GM18858 (cell line): Measurements from ENCODE around the gene RAMP3.
"Not testable (repeated sequence)": the region's sequence is repeated elsewhere in the genome, so short reads cannot be mapped to it uniquely, and the experiment has no call there.

Source experiments
- ATAC-seq: cut with Tn5 transposase; IDR thresholded peaks from one replicate; pipeline ENCODE4 v1.9.1; 2021; ENCODE audit not compliant: unreplicated experiment

Gene RAMP3, protein sequence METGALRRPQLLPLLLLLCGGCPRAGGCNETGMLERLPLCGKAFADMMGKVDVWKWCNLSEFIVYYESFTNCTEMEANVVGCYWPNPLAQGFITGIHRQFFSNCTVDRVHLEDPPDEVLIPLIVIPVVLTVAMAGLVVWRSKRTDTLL

DNA sequence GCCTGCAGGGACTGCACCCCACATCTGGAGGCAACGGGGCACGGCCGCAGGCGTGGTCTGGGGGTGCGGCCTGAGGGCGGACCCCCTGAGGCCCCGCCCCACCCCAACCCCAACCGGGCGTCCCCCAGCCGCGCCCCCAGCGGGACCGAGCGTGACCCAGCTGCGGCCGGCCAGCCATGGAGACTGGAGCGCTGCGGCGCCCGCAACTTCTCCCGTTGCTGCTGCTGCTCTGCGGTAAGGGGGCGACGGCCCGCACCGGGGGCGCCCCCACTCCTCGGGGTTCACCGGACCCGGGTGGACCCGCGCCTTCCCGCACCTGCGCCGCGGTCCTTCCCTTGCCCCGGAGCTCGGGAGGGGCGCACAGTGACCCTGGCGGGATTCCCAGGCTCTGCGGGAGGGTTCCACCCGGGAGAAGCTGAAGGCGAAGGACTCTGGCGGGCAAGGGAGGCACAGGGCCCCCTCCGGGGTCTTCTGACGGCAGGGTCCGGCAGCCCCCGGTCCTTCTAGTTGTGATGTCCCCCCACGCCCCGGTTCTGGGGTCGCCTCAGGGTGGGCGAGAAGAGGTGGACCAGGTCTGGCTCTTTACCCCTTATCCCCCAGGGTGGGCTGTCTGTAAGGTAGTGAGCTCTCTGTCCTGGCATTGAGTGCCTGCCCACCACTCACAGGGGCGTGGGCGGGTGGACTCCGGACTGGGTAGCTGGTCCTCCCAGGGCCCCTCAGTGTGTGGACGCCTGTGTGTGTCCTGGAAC, at the start of gene RAMP3:
RAMP3 (plus strand) TSS at position 139 of the 749 bp plus-strand sequence; CDS start at position 177, 38 bp downstream.
- no peak for ATAC-seq

DNA sequence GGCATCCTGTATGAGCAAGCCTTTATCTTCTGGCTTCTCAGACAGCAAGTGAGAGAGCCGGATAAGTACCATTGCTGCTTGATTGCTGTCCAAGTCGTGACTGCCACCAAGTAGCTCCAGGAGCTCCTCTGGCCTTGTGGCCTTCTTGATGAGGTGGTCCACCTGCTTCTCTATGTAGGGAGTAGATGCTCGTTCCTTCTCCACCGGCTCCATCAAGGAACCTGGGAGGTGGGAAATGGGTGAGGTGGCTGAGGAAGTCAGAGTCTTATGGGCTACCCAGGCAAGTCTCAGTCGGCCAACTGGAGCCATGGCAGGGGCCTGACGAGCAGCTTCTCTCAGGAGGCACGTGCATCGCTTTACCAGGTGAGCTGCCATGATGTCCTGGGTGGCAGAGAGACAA, 48.7 kb upstream of the RAMP3 start:
- no peak for ATAC-seq

DNA sequence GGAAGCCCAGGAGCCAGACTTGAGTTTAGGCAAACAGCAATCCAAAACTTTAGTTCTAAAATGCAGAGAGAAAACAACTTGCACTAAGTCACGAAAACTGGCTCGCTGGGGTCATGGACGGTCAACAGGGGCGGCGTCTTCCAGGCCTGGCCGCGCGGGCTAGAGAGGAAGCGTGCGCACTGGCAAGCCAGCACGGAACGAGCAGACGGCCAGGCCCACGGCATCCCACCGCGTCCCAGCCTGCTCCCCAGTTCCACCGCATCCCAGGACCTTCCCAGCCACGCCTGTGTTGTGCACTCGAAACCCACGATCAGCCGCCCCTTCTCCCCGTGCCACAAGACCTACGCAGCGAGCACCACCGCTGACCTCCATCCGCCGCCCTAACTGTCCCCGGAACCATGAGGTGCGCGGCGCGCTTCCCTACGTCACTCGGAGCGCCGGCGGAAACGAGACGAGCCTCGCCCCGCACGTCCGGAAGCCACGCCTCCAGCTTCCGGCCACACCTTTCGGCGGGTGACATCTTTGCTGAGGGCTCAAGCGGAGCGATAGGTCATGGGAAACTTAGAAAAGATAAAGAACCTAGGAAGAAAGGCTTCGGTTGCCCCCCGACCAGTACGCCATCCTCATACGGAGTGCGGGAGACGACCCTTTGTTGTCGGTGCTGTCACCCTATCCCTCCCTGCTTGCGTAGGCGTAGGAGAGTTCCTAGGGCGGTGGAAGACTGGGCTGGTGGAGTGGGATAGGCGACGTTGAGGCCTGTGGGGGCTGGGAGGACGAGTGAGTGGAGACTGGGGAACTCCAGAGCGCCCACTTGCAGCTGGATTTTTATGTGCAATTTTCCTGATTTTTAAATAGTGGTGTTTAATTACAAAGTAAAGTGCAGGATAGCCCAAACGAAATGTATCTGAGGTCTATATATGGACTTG, 46.0 kb upstream of the RAMP3 start, which contains the start of gene TBRG4:
TBRG4 (minus strand) TSS at position 400 of the 926 bp plus-strand sequence. CDS start 2,460 bp downstream, outside the sequence.
- peak; percentile 88 for ATAC-seq

DNA sequence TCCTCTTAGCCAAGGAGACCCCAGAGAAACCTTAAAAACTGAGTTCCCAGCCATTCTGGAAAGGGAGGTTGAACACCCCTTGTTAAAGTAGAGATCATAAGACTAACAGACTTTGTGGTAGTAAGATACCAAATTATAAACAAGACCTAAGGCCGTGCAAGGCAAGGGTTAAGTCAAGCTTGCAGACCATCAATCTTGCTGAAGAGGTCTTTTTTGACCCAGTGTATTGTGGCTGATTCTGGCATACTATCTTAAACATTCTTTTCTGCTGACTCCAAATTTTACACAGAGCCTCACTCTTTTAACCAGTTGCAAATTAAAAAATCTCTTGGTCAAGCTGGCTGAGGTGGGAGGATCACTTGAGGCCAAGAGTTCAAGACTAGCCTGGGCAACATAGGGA, 44.9 kb upstream of the RAMP3 start:
- no peak for ATAC-seq

DNA sequence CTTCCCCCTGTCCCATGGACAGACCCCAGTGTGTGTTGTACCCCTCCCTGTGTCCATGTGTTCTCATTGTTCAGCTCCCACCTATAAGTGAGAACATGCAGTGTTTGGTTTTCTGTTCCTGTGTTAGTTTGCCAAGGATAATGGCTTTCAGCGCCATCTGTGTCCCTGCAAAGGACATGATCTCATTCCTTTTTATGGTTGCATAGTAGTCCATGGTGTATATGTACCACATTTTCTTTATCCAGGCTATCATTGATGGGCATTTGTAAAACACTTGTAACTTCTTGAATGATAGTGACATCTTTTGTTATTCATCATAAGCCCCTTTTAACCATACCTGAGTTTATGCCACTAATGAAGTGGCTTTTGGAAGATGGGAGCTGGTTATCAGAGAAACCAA, 43.3 kb upstream of the RAMP3 start:
- not testable (repeated sequence) for ATAC-seq

DNA sequence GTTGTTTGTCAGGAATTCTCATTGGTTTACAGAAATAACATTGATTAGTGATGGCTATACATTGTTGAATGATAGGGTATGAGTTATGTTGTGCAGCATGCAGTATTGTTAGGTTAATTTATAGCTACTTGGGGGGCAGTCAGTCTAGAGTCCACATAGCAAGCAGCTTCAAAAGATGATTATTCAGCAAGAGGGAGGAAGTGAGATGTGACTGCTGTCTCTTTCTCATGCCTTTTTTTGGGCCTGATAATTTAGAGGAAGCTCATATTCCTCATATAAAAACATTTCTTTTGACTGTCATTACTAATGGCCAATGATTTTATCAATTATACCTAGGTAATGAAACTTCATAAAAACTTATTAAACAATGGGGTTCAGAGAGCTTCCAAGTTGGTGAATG, 42.7 kb upstream of the RAMP3 start:
- no peak for ATAC-seq

DNA sequence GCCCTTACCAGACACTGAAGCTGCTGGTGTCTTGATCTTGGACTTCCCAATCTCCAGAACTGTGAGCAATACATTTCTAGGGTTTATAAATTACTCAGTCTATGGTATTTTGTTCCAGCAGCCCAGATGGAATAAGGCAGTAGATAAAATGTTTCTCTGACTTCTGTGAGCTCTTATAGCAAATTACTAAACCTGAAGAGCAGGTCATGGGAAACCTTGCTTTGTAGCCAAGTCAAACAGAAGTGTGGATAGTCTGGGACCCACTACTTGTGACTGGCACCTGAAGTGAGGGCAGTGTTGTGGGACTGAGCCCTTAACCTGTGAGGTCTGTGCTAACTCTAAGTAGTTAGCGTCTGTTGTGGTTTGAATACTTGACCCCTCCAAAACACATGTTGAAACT, 41.5 kb upstream of the RAMP3 start:
- no peak for ATAC-seq

DNA sequence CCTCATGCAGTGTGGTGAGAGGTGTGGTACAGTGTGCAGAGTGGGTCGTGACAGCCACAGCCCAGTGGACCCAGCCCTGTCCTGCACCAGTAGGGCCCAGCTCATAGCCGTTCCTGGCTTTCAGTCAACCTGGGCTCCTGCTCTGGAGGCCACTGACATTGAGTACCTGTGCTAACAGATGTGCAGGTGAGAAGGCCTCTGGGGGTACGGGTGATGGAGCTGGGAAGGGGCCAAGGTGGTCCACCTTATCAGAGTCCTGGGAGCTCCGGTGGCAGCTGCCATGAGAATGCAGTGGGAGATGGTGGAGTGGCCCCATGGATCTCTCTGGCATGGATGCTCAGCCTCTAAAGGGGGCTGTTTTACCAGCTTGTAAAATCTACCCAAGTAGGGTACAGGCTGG, 40.0 kb upstream of the RAMP3 start:
- no peak for ATAC-seq

DNA sequence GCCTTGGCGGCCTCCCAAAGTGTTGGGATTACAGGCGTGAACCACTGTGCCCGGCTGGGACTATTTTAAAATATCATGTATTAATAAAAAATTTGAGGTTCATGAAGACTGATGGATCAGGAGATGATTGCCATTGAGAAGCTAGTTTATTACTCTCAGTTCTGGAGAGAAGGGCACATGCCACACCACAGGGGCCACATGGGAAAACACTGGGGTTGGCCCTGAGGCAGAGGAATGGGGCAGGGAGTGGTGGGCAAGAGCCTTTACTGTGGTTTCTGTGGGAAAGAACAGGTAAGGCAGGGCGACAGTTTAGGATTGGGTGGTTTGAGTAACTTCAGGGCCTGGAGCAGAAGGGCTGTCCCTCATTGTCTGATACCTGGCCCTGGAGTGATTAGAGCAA, 39.3 kb upstream of the RAMP3 start:
- no peak for ATAC-seq

DNA sequence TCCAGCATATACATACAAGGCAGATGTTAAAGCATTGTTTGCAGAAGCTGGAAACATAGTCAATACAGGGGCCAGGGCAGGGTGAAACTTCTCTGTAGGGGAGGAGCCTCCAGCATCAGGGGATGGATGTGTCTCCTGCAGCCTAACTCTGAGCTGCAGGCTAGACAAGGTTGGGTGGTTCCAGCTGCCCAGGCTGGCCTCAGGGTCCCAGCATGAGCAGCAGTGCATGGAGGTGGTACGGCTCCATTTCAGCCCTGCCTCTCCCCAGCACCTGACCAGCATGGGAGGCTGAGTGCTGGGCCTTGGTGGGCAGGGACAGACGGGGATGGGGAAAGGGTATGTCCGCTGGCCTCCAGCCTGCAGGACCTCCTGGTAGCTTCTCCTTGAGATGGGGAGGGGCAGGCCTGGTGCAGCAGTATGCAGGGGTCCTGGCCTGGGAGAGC, 38.7 kb upstream of the RAMP3 start:
- no peak for ATAC-seq

DNA sequence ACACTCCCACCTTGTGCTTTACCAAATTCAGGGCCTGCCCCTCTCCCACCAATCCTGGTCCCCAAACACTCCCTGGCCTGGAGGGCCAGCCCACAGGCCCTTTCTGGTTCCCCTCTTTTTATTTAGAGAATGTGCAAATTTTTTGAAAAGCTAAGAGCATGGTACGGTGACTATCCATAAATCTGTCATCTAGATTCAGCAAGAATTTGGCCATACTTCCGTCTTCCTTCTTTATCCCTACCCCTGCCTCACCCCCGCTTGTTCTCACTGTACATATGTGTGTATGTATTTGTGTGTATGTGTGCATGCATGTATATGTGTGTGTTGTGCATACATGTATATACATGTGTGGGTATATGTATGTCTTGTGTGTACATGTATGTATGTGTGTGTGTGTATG, 38.0 kb upstream of the RAMP3 start:
- ATAC-seq = no peak

DNA sequence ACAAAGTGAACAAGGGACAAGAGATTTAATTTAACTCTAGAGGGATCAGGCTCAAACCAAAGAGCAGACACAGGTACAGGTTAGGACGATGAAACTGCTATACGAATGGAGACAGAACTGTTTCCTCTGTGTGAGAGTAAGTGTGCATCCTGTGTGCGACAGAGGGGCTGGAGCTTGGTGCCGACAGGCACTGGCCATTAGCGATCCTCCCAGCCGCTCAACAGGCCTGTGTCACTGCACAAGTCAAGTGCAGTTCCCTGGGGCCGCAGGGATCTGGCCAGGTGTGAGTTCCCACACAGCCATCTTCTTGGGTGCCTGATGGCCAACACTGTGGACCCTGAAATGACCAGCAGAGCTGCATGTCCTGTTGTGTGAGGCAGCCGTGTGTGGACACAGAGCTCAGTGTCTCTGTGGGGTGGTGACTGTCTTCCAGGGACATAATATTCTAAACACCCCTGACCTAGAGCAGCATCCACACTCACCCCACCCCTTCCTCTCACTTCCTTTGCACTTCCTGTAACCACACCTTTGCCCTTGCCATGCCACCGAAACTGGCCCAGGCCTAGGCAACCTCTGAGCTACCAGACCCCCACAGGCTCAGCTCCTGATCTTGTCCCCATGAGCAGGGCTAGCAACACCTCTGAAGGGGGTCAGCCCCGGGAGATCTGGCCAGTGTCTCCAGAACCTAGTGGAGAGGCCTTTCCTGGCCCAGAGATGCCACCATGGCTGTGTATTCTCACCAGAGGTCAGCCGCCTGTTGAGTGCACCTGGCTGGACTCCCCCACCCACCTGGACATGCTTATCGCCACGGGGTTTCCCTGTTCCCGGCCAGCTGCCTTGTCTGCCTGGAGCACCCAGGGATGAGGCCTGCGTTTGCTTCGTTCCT, 34.4 kb upstream of the RAMP3 start:
- no peak for ATAC-seq

DNA sequence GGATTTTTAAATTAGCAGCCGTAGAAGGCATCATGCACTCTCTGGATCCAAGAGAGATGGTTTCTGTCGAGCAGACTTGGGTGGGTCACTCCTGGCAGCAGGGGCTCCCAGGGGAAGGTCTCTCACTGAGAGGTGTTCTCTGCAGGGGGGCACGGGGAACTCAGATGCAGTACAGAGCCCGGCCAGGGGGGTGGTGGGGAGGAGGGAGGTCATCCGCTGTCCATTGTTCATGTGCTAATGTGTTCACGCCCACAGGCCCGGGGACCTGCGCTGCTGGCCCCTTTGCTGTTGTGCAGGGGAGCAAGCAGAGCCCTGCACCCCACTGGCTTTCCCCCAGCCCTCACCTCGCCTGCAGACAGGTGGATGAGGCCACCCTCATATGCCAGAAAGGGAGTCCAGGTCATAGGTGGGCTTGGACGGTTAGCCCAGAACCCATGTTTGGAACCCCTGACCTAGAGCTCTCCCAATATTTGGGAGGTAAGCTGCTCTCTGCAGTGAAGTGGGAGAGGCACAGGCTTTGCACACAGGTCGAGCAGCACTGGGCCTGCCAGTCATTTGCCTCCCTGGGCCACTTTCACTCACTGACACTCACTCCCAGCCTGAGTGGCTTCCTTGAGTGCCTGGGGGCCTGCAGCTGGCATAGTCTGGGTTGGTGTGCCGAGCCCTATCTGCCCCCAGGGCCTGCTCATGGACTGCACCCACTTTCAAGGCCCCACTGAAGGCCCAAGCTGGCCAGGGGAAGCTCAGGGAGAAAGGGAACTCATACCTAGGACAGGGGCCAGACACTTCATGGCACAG, 33.5 kb upstream of the RAMP3 start:
- ATAC-seq = no peak

DNA sequence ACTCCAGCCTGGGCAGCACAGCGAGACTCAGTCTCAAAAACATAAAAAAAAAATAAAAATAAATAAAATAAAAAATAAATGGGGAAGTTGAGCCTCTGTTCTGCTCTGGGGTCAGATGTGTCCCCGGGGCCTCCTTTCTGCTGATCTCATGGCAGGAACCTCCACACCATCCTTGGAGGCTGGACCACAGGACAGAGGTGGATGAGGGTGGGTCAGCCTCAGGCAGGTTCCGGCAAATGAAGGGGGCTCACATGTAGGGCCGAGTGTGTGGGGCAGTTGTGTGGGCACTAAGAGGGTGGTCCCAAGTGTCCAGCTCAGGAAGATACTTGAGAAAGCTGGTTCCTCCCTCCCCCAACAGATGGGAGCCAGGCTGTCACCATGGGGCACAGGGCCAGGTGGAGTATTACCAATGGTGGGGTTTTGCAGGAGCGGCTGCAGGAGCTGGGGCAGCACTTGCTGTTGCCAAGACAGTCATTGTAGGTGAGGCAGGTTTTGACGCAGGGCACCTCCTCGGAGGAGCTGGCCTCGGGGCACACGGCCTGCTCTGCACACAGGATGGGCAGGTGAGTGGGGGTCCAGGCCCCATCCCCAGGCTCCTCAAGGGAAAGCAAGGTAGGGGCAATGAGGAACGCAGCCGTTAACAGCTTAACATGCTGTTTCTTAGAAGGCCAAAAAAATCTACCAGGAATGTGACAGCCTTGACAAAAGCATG, 32.2 kb upstream of the RAMP3 start:
- ATAC-seq = no peak

DNA sequence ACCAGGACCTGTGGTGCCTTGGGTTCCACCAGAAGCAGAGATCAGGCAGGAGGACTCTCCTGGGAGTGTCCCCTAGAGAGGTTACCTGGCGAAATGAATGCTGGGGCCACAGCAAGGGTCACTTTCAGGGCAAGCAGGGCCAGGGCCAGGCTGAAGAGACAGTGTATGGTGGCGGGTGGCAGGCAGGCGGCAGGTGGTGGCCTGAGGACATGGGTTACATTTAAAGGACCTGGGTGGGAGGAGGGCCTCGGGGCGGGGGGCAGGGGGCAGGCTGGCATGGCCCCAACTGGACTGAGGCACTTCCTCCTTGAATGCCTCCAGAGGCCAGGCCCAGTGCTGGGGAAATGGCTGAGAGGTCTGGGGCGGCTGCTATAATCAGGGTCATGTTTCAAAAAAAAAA, 31.4 kb upstream of the RAMP3 start:
- no peak for ATAC-seq

DNA sequence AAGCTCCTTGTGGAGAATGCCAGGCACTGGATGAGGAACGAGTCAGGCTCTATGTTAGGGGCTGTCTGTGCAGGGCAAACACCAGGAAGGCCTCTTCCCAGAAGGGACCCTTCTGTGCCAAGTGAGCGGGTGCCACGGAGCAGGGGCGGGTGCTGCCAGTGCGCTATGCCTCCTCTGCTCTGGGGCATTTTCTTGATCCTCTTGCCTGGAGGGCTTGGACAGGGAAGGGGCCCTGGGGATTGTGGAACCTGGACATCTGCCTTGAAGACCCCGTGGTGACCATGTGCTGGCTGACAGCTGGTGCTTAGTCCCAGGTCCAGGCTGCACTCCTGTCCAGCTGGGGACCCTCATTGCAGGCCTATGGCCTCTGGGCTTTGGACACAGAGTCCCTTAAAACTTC, 30.7 kb upstream of the RAMP3 start:
- ATAC-seq = no peak

DNA sequence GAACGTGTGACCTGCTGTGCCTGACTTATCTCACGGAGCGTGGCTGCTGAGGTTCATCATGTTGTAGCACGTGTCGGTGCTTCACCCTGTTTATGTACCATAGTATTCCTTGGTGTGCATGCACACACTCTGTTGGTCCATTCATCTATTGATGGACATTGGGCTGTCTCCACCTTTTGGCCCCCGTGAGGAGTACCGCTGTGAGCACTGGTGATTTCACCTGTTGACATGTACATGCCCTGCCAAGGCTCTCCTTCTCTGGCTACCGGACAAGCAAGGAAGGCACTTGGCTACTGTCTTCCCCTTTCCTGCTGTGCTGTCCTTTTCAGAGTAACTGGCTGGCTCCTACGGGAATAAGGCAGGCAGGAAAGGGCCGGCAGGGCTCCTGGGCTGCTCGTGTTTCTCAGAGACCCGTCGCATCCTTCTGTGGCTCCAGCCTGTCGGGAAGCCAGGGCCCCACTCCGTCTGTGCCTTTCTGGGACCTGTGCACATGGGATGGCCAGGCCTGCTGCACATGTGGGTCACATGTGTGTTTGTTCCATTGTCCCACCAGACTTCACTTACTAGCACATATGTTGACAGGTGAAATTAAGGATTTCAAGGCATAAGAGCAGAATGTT, 28.3 kb upstream of the RAMP3 start:
- ATAC-seq = no peak

DNA sequence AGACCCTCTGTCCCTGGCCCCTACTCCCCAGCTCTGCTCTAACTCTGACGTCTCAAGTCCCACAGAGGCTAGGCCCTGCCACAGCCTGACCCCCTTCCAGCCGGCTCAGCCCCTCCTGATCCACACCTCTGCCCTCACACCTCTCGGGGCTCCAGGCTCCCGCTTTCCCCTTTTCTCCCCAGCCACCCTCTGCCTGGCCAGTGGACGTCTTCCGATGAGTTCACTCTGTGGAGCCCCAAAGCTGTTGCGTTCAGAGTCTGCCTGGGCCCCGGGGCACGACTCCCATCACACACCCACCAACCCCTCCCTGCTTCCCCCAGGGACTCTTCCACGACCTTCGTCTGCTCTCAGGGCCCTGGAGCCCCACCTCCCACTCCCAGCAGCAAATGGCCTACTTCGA, 27.7 kb upstream of the RAMP3 start:
- no peak for ATAC-seq

DNA sequence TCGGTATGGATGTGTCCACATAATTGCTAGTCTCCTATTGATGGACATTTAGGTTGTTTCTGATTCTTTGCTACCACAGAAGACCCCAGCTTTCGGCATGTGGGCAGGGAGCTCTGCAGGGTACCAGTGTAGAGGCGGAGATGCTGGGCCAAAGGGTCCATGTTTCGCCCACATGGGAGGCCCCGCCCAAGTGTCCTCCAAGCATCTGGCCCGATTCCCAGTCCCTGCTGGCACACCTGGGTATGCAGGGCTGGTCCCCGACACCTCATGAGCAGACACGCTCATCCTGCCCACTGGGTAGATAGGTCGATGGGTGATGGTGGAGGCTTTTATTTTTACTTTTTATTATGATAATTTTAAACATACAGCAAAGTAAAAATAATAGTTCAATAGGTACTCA, 26.7 kb upstream of the RAMP3 start:
- ATAC-seq = no peak
